NCI-H1694 (cell line): ENCODE measurements around the gene APOL6.
"Not testable (repeated sequence)": the region's sequence is repeated elsewhere in the genome, so short reads cannot be mapped to it uniquely, and the experiment has no call there.

Experiments
- DNase-seq: peaks from one replicate; lab custom pipeline; 2025; lab: John Stamatoyannopoulos, UW

The APOL6 gene

DNA sequence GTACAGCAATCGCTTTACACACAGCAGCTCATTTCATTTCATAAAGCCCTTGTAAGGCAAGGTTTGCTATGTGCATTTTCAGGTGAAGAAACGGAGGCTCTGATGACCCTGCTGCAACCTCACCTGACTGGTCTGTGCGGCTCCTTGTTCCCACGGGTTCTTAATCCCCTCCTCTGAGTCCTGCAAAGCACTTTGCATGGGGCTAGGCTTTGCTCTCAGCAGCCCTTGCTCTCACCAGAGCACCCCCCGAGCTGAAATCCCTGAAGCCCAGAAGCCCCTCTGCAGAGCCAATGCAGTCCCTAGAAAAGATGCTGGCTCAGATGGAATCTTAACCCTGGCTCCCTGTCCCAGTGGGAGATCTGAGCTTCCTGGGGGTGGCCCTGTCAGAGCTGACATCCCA is 11.0 kb upstream of the APOL6 start:
- no peak for DNase-seq

DNA sequence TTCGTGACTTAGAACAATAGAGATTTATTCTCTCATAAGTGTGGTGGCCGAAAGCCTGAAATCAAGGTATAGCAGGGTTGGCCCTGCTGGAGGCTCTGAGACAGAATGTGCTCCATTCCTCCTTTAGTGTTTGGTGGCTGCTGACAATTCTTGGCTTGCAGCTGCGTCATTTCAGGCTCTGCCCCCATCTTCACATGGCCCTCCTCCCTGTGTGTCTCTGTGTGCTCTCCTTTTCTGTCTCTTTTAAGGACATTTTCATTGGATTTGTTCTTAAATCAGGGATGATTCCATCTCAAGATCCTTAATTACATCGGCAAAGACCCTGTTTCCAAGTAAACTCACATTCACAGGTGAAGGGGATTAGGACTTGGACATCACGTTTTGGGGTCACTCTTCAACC is 10.2 kb upstream of the APOL6 start:
- DNase-seq, result no peak

GRCh38 chr22:35638410-35638809 is 9.8 kb upstream of the APOL6 start:
- no peak for DNase-seq

DNA sequence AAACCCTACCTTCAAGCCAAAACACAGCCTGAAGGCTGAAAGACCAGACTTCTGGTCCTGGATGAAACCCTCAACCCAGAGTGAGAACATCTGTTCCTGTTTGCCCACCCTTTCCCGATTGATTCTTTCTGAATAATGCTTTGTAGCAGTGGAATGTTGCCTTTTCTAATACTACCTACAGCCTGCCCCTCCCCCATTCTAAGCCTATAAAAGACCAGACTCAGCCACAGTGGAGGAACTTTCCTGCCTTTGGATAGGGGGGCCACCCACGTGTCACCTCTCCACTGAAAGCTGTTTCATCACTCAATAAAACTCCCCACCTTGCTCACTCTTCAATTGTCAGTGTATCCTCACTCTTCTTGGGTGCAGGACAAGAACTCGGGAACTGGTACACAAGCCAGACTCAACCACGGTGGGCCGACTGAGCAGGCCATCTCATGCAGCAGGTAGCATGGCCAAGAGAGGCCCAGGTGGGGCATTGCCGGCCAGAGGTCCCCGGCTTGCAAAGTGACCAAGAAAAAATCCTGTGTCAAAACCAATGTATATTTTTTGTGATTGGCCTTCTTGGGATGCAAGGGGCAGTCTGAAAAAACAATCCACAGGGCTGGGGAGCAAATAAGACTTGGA is 6.6 kb upstream of the APOL6 start:
- no peak for DNase-seq

DNA sequence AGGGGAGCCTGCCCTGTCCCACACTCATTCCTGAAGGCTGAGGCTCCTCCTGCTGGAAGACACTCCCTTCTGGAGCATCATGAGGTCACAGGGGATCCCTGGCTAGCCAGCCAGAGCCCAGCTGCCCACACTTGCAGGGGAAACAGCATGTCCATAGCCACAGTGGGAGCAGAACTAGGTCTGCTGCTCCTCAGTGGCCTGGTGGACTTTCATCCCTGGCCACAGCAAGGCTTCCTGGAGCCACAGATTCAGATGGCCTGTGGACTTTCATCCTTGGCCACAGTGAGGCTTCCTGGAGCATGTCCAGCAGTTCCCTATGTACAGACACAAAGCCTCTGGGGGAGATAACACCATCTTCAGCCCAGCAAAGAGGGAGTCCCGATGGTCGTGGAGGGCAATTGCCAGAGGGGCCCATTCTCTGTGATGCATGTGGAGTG is 5.9 kb upstream of the APOL6 start:
- DNase-seq, result no peak

- no peak for DNase-seq
These were observed 4.3 kb upstream of the APOL6 start for GRCh38 chr22:35643991-35644390.

DNA sequence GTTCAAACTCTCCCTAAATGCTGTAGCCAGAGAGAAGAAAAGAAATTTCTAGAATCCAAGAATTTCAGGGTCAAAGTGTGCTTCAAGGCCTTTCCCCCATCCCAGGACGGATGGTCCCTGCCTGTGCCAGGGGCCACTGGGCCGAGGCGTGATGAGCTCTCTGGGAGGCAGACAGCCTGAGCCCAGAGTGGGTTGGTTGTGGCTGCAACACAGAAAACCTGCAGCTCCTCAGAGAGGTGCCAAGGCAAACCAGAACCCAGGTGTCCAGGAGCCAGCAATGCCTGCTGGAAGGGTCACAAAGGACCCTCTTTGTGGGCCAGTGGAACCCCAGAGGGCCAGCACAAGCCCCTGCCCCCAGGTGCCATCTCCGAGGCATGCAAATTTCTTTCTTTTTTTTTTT is 2.6 kb upstream of the APOL6 start:
- no peak for DNase-seq

DNA sequence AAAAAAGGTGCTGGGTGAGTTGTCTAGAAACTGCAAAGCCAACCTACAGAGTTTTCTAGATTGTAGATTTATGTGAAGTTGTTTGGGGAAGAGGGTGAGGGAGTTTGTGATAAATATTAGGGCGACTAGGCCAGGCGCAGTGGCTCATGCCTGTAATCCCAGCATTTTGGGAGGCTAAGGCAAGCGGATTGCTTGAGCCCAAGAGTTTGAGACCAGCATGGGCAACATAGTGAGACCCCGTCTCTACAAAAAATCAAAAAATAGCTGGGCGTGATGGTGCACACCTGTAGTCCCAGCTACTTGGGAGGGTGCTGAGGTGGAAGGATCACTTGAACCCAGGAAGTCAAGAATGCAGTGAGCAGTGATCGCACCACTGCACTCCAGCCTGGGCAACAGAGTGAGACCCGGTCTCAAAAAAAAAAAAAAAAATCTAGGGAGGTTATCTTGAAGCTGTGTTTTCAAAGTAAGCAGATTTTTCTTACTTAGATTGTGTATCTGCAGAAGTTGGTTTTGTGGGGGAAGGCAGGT is 844 bp downstream of the APOL6 start:
- DNase-seq, result no peak

GRCh38 chr22:35649636-35650250 is 1.5 kb downstream of the APOL6 start:
- no peak for DNase-seq

GRCh38 chr22:35651085-35651484 is 2.8 kb downstream of the APOL6 start:
- DNase-seq, result no peak

DNA sequence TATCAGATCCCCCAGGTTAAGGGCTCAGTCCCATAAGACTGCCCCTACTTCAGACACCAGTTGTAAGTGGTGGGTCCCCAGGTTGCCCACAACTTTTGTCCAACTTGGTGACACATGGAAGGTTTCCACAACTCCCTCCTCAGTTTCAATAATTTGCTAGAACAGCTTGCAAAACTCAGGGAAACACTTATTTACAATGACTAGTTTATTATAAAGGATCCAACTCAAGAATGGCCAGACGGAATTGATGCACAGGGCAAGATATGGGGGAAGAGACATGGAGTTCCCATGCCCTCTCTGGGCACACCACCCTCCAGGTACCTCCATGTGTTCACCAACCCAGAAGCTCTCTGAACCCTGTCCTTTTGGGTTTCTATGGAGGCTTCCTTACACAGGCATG is 5.6 kb downstream of the APOL6 start:
- DNase-seq, result no peak

GRCh38 chr22:35656284-35656752 is 8.1 kb downstream of the APOL6 start:
- DNase-seq, result no peak

GRCh38 chr22:35657571-35658312 is 9.5 kb downstream of the APOL6 start:
- DNase-seq, result no peak

- DNase-seq, result no peak
These were observed 12.3 kb downstream of the APOL6 start for GRCh38 chr22:35660291-35661127.

- DNase-seq, result no peak
These were observed 13.2 kb downstream of the APOL6 start for GRCh38 chr22:35661464-35661863.

DNA sequence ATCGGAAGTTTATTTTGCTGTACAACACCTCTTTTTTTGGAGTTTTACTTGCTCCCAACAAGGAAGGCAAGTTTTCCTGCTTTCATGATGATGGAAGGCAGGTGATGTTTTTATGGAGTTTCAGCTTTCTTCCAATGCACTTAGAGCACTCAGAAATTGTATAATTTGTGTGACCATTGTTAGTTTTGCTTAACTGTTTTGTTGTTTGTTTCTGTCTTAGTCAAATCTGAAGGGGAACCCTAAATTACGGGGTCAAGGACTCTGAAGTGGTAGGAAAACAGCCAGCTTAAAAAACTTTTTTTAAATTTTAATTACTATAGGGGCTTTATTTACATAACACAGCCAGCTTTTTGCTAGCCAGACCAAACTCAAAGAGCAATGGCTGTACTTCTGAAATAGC is 14.7 kb downstream of the APOL6 start:
- DNase-seq, result no peak

DNA sequence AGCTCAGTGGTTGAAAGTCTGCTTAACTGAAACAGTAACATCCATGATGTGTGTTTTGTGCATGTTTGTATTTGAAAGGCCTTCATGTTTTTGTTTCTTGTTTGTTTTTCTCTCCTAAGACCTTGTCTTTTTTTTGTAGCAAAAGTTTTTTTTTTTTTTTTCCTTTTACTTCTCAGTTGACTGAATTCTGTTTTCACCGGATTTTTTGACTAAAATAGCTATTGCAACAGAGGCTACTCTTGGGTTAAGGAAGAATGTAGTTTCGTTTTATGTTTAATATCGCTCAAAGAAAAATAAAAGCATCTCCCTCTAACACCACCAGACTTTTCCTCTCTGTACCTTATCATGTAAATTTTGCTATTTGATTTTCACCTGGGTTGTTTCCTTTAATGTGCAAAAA is 15.1 kb downstream of the APOL6 start:
- DNase-seq, result no peak

DNA sequence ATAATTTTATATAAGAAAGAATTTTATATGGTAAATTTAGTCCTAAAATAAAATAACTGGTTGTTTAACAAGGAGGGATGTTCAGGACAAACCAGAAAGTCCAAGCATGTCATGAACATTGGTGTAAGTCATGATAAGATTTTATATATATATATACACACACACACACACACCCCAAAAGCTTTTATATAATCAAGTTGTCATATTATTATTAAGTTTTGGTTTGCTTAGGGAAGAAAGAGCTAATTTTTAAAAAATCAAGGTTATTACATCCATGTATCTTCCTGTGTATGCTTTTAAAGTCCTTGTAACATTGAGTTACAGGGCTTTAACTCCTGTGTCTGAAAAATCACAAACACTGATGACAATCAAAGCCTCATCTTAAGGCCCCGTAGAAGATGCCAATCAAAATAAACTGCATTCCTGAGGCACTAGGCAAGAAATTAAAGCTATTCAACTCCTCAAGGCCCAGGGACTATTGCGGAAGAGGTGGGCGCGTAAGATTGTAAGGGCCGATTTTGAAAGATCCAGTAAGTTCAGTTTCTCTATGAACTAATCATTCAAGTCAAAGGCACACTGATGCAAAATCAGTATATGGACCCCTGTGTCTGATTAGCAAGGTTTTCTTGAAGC is 16.8 kb downstream of the APOL6 start:
- DNase-seq, result no peak

DNA sequence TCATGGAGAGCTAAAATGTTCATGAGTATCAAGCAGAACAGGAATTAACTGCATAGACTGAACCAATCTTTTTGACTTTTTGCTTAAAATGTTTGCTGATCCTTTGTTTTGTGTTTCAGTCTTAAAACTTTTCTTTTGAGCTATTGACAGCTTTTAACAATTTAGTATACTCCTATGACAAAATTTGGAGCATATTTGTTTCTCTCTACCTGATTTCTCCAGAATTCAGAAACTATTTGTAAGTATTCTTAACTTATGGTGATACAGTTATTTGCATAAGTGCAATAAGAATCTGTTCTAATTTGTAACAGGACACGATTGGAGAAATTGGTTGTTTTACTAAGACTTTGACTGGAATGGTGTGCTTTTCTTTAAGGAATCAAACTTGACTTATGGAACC is 18.5 kb downstream of the APOL6 start:
- not testable (repeated sequence) for DNase-seq

DNA sequence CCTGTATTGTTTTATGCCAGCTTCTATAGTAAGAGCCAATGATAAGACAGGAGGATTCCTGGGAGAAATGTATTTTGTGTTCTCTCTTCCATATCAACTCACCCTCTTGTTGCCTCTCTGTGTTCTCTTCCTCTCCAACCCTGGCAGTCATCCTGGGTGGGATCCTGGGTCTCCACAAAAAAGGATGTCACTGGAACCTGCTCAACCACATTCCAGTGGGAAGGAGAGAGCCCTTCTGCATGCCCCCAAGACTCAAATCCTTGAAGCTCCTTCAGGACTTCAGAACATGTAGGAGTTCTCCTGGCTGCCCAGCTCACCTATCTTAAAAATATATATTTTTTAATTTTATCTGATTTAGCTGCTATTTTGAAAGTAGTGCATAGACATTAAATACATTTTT is 26.1 kb downstream of the APOL6 start:
- no peak for DNase-seq

- not testable (repeated sequence) for DNase-seq
These were observed 27.8 kb downstream of the APOL6 start for GRCh38 chr22:35676065-35676464.
